CD14-positive monocyte (primary cell): Measurements from ENCODE around the gene CPNE4. TPM values are rescaled to one million over a fixed set of nuclear protein-coding genes. Genes with fewer than 3 reads are reported as not detected.

Experiments used
- DNase-seq, 3 donors: peaks; one replicate each; pipeline ENCODE4 v3.0.0-alpha.2; 2011 to 2022
- H2AFZ ChIP-seq: 2 replicates; pipeline ENCODE4 v1.6.0; 2012; ENCODE audit warnings: mild to moderate bottlenecking, low read depth, low read length, inconsistent platforms; ENCODE audit not compliant: insufficient read depth, poor library complexity, severe bottlenecking
- H3K27ac ChIP-seq, 2 donors: 1 replicate in 1 of 2; 2 replicates in 1 of 2; pipeline ENCODE4 v1.5.1; 2012 to 2013; ENCODE audit warnings: low read length in 2 of 2, control low read depth in 1 of 2, inconsistent platforms in 1 of 2, low read depth in 1 of 2, mild to moderate bottlenecking in 1 of 2
- H3K27me3 ChIP-seq, 2 donors: one replicate each; pipeline versions ENCODE4 v1.6.0 to v1.6.1; 2011 to 2013; ENCODE audit warnings: low read length in 2 of 2; ENCODE audit not compliant: control insufficient read depth in 2 of 2, insufficient read depth in 2 of 2
- H3K36me3 ChIP-seq, 2 donors: replicated peaks in 1 of 2; 1 replicate in 1 of 2; 2 replicates in 1 of 2; pipeline versions ENCODE4 v1.5.1 to v1.6.1; 2012 to 2013; ENCODE audit warnings: low read length in 2 of 2, control low read depth in 1 of 2, inconsistent platforms in 1 of 2, mild to moderate bottlenecking in 1 of 2; ENCODE audit not compliant: insufficient read depth in 2 of 2, control insufficient read depth in 1 of 2
- H3K4me1 ChIP-seq, 2 donors: 1 replicate in 1 of 2; 2 replicates in 1 of 2; pipeline versions ENCODE4 v1.5.1 to v1.6.1; 2012 to 2013; ENCODE audit warnings: low read length in 2 of 2, control low read depth in 1 of 2, inconsistent platforms in 1 of 2, mild to moderate bottlenecking in 1 of 2, moderate library complexity in 1 of 2; ENCODE audit not compliant: insufficient read depth in 2 of 2, control insufficient read depth in 1 of 2
- H3K4me2 ChIP-seq: replicated peaks from 2 replicates; pipeline ENCODE3; 2012; ENCODE audit warnings: low read length, moderate library complexity, mild to moderate bottlenecking; ENCODE audit not compliant: poor library complexity, severe bottlenecking; ENCODE audit errors: extremely low read depth
- H3K4me3 ChIP-seq, 3 experiments: fragments of 200-600 bp in 1 of 3; sonication (generic) in 1 of 3; replicated peaks in 1 of 3; 1 replicate in 2 of 3; 2 replicates in 1 of 3; pipeline ENCODE4 v1.5.1; 2011 to 2013; ENCODE audit warnings: low read length in 3 of 3, mild to moderate bottlenecking in 3 of 3, control low read depth in 2 of 3, low read depth in 2 of 3, inconsistent platforms in 1 of 3, moderate library complexity in 1 of 3
- H3K79me2 ChIP-seq: 2 replicates; pipeline ENCODE4 v1.6.0; 2012; ENCODE audit warnings: mild to moderate bottlenecking, control low read depth, inconsistent platforms, low read length, moderate library complexity; ENCODE audit not compliant: insufficient read depth
- H3K9ac ChIP-seq: 2 replicates; pipeline ENCODE4 v1.6.0; 2017; ENCODE audit warnings: low read length, mild to moderate bottlenecking; ENCODE audit not compliant: insufficient read depth, poor library complexity, severe bottlenecking
- H3K9me3 ChIP-seq, 2 donors: replicated peaks in 1 of 2; 1 replicate in 1 of 2; 2 replicates in 1 of 2; pipeline versions ENCODE4 v1.5.1 to v1.6.1; 2012 to 2013; ENCODE audit warnings: low read length in 2 of 2, control low read depth in 1 of 2; ENCODE audit not compliant: control insufficient read depth in 1 of 2, insufficient read depth in 1 of 2
- H4K20me1 ChIP-seq: 2 replicates; pipeline ENCODE4 v1.6.0; 2012; ENCODE audit warnings: mild to moderate bottlenecking, low read length, control low read depth, moderate library complexity; ENCODE audit not compliant: insufficient read depth
- H3K27ac Mint-ChIP-seq, 7 donors: one replicate each; pipeline ENCODE4 v1.8.0; 2020; ENCODE audit warnings: mild to moderate bottlenecking in 7 of 7, mixed read lengths in 7 of 7, moderate library complexity in 6 of 7, inconsistent platforms in 2 of 7
- H3K27me3 Mint-ChIP-seq, 3 donors: one replicate each; pipeline ENCODE4 v1.8.0; 2021 to 2022; ENCODE audit warnings: low read depth in 3 of 3, mild to moderate bottlenecking in 3 of 3, mixed read lengths in 3 of 3, moderate library complexity in 3 of 3, inconsistent platforms in 1 of 3
- H3K36me3 Mint-ChIP-seq, 2 donors: one replicate each; pipeline ENCODE4 v1.8.0; 2020; ENCODE audit warnings: mixed read lengths in 2 of 2, inconsistent platforms in 1 of 2, mild to moderate bottlenecking in 1 of 2
- H3K4me1 Mint-ChIP-seq: one replicate; pipeline ENCODE4 v1.8.0; 2020; ENCODE audit warnings: mild to moderate bottlenecking, mixed read lengths
- H3K4me3 Mint-ChIP-seq, 2 donors: one replicate each; pipeline ENCODE4 v1.8.0; 2020; ENCODE audit warnings: mild to moderate bottlenecking in 2 of 2, mixed read lengths in 2 of 2, moderate library complexity in 1 of 2
- H3K9me3 Mint-ChIP-seq, 7 donors: one replicate each; pipeline ENCODE4 v1.8.0; 2020 to 2022; ENCODE audit warnings: mixed read lengths in 7 of 7, mild to moderate bottlenecking in 6 of 7, moderate library complexity in 6 of 7, inconsistent platforms in 2 of 7
- WGBS: methylation state at CpG from one replicate; pipeline ENCODE4 v1.1.5; 2013; ENCODE audit warnings: missing lambda C conversion rate; ENCODE audit not compliant: insufficient coverage; 5-methylcytosine and 5-hydroxymethylcytosine counted together
- intact Hi-C, 2 donors: fragments of 100-400 bp; cut with micrococcal nuclease; formaldehyde crosslinking; loops; one replicate each; pipeline versions ENCODE4 v1.15.0 to v1.15.1; 2023
- polyA plus RNA-seq, 3 donors: library from polyadenylated mRNA; depleted of rRNA in 1 of 3; unstranded in 2 of 3; stranded (reverse) in 1 of 3; fragments of 300-500 nt in 2 of 3; fragments of >200 nt in 1 of 3; fragmentation: Illumina TruSeq in 2 of 3; gene quantifications; 1 replicate in 2 of 3; 2 replicates in 1 of 3; pipeline ENCODE4 v1.2.3, GENCODE V29; 2012 to 2021
- TF ChIP-seq, protein P1 (sequence below): fragments of 200-600 bp; IDR thresholded peaks from one replicate; pipeline ENCODE4 v1.8.0; 2022; ENCODE audit warnings: antibody characterized with exemption, mild to moderate bottlenecking

Gene CPNE4
- polyA plus RNA-seq, 3 donors, result not detected

DNA sequence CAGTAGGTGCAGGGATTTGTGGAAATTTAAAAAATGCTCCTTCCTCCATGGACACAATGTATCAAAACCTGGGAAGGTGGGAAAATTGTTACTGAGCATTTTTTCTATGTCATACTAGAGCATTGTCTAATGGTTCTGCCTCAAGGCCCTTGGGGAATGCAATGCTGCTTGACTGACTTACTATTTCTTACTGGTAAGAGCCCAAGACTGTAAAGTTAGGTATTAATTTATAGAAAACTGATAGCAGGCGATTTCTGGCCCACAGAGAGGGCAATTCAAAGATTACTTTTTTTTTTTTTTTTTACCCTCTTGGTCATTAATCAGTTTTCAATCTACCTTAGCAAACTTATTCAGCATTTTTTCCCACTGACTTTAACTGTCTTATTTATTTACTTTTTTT lies 493.5 kb downstream of the CPNE4 start:
- TF ChIP-seq, protein P1, sequence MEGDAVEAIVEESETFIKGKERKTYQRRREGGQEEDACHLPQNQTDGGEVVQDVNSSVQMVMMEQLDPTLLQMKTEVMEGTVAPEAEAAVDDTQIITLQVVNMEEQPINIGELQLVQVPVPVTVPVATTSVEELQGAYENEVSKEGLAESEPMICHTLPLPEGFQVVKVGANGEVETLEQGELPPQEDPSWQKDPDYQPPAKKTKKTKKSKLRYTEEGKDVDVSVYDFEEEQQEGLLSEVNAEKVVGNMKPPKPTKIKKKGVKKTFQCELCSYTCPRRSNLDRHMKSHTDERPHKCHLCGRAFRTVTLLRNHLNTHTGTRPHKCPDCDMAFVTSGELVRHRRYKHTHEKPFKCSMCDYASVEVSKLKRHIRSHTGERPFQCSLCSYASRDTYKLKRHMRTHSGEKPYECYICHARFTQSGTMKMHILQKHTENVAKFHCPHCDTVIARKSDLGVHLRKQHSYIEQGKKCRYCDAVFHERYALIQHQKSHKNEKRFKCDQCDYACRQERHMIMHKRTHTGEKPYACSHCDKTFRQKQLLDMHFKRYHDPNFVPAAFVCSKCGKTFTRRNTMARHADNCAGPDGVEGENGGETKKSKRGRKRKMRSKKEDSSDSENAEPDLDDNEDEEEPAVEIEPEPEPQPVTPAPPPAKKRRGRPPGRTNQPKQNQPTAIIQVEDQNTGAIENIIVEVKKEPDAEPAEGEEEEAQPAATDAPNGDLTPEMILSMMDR, result no peak
- no peak overlapping the region for H3K27ac ChIP-seq
- H3K9me3 ChIP-seq, result no peaks in the 10 kb centered on the region
- no peaks in the 10 kb centered on the region for H4K20me1 ChIP-seq
- Mint-ChIP-seq H3K27me3 (peaks cover 4% of the 10 kb centered on the region in 3 donors), H3K4me3 (no peak overlapping the region), H3K9me3 (no peaks in the 10 kb centered on the region), H3K27ac (no peak overlapping the region), H3K36me3 (no peaks in the 10 kb centered on the region), H3K4me1 (no peaks in the 10 kb centered on the region)
- no peaks in the 10 kb centered on the region for H3K27me3 ChIP-seq
- no peak overlapping the region for H3K4me2 ChIP-seq
- no peak for DNase-seq
- no CpG with 5 or more reads among the region's 1 CpG for WGBS
- no peaks in the 10 kb centered on the region for H3K79me2 ChIP-seq
- no peak overlapping the region for H3K4me3 ChIP-seq
- no peak overlapping the region for H2AFZ ChIP-seq
- H3K9ac ChIP-seq, result no peak overlapping the region
- no peaks in the 10 kb centered on the region for H3K4me1 ChIP-seq
- intact Hi-C loops, result no loop called here
- H3K36me3 ChIP-seq, result no peaks in the 10 kb centered on the region

DNA sequence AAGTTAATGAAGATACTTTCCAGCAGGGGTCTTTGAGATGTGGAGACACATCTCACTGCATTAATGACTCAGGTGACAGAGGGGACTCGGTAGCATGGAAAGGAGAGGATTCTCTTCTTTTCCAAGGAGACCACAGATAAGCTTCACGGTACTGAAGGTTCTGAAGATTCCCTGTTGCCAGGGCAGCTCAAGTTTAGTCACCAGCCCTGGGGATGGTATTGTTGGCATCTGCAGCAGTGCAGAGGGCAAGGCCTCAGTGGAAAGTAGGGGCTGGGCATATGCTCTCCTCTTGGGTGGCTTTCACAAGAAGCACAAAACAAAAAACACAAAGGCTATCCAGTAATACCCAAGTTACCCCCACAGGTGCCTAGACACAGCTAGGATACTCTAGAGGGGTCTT lies 494.0 kb downstream of the CPNE4 start:
- 100% methylated on average over 2 of the region's 2 CpGs for WGBS
- no peak for DNase-seq
- Histone ChIP-seq H3K79me2 (no peaks in the 10 kb centered on the region), H3K4me2 (no peak overlapping the region), H4K20me1 (no peaks in the 10 kb centered on the region), H3K27me3 (no peaks in the 10 kb centered on the region), H3K36me3 (no peaks in the 10 kb centered on the region), H3K9me3 (no peaks in the 10 kb centered on the region), H3K27ac (no peak overlapping the region), H3K4me1 (no peaks in the 10 kb centered on the region), H2AFZ (no peak overlapping the region), H3K4me3 (no peak overlapping the region), H3K9ac (no peak overlapping the region)
- Mint-ChIP-seq H3K36me3 (no peaks in the 10 kb centered on the region), H3K4me1 (no peaks in the 10 kb centered on the region), H3K27ac (no peak overlapping the region), H3K4me3 (no peak overlapping the region), H3K27me3 (peaks cover 4% of the 10 kb centered on the region in 3 donors), H3K9me3 (no peaks in the 10 kb centered on the region)
- TF ChIP-seq, protein P1, result no peak
- intact Hi-C loops, result no loop called here
